NOMO-1 treated with DMSO at 0.1 percent for 48 hours (cell line): Measurements from ENCODE around the gene DGCR8.
"Not testable (repeated sequence)": the region's sequence is repeated elsewhere in the genome, so short reads cannot be mapped to it uniquely, and the experiment has no call there.

ENCODE experiments used
- DNase-seq: peaks from one replicate; lab custom pipeline; 2025; ENCODE audit not compliant: unreplicated experiment; lab: John Stamatoyannopoulos, UW

DGCR8 gene

DNA sequence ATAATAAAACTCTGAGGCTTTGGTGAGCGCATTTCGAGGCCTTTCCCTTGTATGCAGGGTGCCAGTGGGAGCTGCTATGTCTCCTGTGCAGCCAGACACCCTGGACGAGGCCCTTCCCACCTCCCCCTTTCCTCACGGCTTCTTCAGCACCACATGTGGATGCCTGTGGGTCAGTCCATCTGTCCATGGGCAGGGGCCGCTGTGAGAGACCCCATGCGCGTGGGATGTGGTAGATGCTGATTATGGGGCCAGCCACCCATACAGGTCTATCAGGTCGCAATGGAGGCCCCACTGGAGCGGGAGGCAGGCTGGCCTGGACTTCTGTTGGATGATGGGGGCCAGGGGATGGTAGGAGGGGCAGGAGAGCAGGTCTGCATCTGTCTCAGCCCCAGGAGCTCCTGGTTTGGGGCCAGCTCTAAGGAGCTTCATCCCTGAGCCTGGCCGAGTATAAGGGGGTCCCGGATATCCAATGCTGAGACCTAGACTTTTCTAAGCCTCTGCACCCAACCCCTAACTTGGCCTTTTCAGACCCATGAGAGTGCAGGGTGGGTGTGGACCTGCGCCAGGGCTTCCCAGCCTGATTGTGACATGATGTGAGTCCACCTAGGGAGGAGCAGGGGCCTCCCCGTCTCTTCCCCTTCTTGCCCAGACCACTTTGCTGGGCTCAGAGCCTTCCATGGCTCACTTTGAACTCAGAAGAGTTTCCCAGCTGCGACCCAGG is 14.0 kb upstream of the DGCR8 start:
- DNase-seq, result no peak

DNA sequence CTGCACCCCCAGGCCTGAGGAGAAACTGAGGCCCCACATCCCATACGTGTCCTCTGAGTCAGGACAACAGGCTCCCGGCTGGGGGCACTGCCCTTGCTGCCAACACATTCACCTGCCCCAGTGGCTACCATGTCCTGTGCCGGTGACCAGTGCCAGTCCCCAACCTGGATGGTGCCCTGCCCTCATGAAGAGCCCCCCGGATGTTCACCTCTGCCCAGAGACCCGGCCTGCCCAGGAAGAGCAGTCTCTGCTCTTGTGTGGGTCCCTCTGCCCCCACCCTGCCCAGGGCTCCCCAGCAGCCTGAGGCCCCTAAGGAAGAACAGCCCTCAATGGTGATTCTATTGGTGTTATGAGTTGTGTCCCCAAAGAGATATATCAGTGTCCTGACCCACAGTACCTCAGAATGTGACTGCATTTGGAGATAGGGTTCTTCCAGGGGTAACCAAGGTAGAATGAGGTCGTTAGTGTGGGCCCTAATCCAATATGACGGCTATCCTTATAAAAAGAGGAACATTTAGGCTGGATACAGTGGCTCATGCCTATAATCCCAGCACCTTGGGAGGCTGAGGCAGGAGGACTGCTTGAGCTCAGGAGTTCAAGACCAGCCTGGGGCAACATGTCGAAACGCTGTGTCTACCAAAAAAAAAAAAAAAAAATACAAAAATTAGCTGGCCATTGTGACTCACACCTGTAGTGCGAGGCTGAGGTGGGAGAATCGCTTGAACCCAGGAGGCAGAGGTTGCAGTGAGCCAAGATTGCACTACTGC is 13.2 kb upstream of the DGCR8 start:
- DNase-seq, result no peak

DNA sequence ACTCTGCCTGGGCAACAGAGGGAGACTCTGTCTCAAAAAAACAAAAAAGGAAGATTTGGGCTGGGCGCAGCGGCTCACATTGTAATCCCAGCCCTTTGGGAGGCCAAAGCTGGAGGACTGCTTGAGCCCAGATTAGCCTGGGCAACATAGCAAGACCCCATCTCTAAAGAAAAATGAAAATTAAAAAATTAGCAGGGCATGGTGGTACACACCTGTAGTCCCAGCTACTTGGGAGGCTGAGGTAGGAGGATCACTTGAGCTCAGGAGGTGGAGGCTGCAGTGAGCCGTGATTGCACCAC is 12.7 kb upstream of the DGCR8 start:
- not testable (repeated sequence) for DNase-seq

DNA sequence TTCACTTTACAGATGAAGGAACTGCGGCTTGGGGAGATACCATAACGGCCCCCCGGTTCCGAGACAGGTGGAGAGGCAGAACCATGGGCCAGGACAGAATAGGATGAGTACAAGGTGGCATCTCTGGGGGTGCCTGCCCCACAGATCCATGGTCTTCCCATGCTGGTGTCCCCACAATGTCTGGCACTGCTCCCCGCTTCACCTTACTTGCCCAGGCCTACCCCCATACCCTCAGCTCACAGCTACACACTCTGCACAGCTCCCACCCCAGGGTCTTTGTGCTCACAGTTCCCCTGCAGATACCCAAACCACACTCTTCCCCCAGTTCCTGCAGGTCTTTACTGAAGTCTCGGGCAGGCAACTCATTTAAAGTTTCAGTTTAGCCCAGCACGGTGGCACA is 11.4 kb upstream of the DGCR8 start:
- DNase-seq, result no peak

DNA sequence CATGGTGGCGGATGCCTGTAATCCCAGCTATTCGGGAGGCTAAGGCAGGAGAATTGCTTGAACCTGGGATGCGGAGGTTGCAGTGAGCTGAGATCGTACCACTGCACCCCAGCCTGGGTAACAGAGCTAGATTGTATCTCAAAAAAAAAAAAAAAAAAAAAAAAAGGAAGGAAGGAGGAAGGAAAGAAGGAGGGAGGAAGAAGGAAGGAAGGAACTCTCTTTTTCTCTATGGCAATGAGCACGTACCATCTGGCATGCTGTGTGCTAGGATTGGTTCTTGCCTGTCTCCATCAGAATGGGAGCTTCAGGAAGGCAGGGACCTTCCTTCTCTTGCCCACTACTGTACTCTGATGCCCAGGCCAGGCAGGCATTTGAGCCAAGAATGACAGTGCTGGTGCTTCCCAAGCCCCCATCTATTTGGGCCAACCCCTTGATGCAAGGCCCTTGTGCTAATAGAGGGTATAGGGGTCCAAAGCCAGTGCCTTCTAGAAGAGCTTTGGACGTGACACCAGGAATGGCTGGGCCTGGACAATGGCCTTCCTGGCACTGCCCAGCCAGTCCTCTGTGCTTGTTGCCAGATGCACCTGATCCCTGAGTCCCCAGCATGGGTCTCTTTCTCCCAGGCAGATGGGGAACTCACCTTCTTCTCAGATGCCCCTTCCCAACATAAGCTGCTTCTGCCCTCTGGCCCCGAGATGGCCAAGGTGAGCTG is 10.6 kb upstream of the DGCR8 start:
- DNase-seq, result no peak

DNA sequence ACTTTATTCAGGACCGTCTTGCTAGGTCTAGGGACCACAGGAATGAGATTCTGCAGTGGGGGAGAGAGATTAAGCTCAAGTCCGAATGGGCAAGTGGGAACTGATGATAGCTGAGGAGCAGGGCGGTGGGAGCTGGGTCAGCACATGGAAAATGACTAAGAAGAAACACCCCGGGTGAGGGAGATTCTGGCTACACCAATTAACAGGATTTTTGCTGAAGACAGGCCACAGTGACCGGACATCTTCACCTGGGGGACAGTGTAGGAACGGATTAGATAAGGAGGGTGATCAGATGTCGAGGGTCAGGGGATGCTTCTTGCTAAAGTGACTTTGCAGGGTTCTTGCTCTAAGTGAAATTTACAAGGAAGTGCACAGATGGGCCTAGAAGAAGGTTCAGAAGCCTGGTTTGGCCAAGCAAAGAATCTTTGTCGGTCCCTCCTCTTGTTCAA is 8.5 kb upstream of the DGCR8 start:
- no peak for DNase-seq

DNA sequence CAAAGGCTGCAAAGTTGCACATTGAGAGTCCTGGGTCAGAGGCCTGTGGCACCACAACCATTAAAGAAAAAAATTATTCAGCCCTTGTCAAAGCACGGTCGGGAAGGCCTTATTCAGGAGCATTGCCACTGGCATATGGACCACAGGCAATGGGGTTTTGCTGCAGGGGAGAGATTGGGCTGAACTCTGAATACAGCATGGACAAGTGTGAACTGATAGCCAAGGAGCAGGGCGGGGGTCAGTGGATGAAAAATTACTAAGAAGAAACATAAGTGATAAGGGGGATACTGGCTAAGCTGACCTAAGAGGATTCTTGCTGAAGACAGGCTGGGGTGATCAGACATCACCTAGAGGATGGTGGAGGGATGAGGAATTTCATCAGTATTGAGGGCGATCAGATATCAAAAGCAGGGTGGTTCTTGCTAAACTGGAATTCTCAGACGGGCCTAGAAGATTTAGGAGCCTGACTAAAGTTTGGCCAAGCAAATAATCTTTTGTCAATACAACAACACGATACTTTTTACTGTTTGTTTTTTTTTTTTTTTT is 3.3 kb upstream of the DGCR8 start:
- DNase-seq, result no peak

DNA sequence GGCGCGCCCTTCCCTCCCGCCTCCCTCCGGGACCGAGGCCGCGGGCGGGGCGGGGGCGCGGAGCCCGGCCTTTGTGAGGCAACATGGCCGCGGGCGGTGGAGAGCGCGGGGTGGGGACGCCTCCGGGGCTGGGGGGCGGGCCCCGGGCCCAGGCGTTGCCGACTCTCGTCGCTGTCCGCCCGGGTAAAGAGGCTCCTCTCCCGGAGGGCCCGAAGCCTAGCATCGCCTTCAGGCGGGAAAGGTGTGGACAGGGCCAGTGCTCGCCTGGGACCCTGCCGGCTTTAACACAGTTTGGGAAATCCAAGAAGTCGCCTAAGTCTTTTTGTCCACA is 369 bp downstream of the DGCR8 start:
- peak; percentile 26 for DNase-seq

DNA sequence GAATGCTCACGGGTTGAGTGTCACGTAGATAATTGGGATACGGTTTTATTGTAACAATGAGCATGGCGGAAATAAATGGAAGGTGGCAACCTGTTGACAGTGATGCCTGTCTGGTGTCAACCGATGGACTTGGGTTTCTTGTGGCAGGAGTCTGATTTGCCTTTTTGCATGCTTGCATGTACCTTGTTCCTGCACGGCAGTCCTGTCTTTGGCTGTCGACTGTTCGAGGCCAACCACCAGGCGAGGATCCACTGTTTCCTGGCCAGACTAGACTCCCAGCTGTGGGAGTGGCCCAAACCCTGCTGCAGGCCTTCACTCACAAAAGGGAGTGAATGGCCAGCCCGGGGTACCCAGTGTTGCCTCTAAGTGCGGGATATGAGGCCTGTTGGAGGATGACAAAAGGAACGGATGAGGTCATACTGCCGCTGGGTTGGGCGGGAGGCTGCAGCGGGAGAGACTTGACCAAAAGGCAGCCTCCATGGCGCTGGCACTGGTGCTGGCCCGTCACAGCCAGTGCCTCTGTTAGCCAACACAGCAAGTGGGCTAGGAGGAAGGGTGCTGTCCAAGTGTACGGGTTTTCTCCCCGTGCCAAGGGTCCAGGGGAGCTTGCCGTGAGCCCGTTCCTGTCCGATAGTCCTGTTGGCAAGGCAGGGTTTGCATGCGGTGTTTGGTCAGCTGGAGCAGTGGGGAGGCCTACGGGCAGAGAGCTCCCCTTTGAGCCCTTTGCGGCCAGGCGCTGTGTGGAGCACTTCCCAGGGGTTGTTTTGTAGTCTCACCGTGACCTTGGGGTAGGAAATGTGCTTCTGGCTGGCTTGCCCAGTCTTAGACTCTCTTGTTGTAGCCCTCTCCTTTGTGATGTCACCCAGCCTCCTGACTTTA is 974 bp downstream of the DGCR8 start:
- no peak for DNase-seq

DNA sequence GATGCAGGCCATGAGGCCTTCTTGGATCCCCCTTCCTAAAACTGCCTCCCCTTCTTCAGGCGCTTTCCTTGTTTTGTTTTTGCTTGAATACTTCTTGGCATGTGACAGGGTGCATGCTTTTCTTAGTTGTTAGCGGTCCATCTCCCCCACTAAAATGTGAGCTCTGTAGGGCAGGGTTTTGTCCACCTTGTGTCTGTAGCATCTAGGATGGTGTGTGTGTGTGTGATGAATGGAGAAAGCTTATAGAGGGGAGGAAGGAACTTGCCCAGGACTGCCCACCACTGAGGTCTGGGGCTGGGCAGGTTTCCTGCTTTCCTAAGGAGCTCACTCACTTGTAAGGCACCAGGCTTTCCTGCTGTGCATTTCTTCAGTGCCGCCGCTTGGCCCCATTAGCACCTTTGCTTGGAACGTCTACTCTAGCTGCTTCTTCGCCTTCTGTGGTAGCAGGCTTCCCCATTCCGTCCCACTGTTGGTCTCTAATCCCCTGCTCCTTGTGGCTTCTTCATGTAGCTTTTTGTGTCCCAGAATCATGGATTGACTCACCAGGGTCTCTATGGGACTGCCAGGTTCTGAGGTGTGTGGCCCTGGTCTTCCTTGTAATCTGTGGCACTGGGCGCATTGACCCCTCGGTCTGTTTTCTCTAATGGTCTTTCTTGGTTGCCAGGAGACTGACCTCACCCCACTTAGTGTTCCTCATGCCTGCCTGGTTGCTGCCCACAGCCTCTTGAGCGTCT is 3.3 kb downstream of the DGCR8 start:
- no peak for DNase-seq

DNA sequence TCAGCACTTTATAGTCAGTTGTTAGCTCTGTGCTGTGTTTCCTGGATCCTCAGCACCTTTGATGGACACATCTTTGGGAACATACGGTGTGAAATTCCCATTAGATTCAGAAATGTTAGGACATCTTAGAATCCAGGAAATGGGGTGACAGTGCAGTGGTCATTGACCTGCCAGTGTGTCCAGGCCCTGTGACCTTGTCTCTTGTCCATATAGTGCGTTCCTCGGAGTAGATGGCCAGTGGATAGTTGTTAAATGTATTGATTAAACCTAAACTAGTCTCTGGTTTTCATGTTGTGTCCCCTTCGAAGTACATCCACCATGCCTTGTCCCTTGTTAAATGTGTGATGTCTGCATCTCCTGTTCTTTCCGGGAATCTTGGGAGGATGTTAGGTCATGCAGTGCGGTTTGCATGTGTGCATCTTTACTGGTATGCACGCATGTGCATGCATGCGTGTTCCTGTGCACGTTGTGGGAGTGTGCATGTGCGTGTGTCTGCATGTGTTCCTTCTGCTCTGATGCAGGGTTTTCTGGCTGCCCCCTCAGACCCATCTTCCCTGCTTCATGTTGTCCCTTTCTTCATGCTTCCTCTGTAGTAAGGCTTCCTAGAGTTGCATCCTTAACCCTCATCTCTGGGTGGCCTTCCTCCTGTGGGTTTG is 4.0 kb downstream of the DGCR8 start:
- DNase-seq, result no peak

DNA sequence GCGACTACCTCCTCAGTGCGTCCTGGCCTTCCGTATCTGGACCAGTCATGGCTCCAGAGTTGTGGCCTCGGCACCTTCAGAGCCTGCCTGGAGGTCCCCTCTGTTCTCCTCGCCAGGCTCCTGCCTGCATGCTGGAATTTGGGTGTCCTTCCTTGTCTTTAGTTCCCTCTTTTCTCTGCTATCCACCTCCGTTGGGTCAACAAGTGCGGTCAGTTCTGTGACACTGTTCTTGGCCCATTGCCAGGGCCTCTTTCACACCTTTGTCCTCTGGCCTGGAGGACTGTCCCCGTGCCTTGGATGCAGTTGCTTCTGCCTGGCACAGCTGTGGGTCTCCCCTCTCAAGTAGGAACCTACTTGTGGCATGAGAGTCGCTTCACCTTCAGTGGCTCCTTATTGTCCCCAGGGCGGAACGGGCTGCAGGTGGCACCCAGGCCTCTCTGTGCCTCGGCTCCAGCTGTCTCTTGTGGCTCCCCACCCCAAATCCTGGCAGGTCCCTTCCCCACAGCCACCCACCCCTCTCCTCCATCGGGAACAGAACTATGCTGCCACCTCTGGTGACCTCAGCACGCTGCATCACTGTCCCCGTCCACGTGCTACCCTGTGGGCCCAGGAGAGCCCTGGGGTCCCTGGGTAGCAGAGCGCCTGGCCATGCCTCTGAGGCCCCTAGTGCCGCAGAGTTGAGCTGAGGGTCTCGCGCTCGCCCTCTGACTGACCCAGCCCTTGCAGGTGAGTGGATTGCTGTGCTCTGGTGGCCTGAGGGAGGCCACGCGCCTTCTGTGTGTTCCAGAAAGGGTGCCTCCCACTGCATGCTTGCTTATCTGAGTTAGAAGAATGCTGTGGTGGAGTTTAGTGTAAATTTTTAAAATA is 4.7 kb downstream of the DGCR8 start:
- no peak for DNase-seq

DNA sequence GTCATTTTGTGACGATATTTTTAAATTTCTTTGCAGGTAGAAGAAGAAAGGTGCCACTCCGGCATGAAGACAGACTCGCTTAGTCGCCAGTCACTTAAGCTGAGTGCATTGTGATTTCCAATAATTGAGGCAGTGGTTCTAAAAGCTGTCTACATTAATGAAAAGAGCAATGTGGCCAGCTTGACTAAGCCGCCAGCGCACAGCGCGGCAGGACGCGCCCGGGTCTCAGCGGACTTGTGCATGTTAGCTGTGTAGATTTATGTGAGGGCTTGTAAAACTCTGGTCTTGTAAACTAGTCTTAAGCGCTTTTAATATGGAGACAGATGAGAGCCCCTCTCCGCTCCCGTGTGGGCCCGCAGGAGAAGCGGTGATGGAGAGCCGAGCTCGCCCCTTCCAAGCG is 5.6 kb downstream of the DGCR8 start:
- DNase-seq, result no peak

DNA sequence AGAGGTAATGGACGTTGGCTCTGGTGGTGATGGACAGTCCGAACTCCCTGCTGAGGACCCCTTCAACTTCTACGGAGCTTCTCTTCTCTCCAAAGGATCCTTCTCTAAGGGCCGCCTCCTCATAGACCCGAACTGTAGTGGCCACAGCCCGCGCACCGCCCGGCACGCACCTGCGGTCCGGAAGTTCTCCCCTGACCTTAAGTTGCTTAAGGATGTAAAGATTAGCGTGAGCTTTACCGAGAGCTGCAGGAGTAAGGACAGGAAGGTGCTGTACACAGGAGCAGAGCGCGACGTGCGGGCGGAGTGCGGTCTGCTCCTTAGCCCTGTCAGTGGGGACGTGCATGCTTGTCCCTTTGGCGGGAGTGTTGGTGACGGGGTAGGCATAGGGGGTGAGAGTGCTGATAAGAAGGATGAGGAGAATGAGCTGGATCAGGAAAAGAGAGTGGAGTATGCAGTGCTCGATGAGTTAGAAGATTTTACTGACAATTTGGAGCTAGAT is 6.1 kb downstream of the DGCR8 start:
- DNase-seq, result no peak

DNA sequence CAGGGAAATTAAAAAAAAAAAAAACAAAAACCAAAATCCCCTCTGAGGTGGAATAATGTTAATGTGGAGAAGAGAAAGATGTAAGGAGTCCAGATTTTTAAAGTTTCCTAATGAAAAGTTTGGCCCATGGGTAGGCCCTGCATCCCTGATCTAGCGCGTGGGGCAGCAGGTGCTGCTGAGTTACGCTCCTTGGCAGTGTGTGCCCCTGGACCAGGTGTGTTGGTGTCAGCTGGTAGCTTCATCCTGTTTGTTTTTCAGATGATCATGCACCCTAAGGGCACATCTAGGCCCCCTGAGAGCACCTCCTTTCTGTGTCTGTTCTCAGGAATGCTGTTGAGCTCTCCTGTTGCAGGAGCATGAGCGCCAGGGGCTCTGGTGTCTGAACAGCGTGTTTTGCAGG is 6.7 kb downstream of the DGCR8 start:
- DNase-seq, result no peak

DNA sequence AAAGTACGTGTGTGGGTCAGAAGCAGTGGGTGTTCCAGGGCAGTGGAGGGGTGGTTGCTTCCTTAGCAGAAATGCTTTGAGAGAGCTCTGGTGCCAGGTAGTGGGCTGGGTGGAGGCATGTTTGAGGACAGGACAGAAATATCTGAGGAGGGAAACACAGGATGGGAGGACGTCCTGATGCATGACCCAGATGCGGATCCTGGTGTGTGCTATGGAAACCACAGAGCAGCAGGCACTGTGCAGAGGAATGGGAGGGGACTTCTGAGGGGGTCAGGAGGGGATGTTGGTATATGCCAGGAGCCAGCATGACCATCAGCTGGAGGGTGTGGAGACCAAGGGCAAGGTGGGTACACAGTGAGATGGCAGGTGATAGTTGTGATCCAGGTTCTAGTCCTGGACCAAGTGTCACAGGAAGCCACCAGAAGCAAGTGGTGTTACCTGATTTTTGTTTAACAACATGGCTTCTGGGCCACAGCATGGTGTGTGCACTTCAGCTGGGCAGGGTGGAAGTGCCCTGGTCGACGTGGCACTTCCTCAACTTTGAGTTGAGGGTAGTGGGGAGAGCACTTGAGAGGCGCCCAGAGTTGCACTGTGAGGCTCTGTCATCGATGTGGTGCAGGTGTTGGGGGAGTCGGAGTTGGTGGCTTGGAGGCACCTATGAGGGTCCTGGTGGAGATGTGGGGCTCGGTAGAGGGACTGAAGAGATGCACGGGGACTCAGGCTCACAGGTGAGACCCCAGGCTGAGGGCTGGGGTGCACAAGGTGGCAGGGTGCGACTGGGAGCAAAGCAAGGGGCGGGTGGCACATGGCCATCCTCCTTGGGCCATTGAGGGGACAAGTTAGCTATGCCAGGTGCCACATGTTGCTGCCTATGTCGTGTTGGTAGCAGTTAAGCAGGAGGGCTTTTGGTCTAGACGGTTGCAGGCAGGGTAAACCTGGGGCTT is 7.5 kb downstream of the DGCR8 start:
- DNase-seq, result no peak

DNA sequence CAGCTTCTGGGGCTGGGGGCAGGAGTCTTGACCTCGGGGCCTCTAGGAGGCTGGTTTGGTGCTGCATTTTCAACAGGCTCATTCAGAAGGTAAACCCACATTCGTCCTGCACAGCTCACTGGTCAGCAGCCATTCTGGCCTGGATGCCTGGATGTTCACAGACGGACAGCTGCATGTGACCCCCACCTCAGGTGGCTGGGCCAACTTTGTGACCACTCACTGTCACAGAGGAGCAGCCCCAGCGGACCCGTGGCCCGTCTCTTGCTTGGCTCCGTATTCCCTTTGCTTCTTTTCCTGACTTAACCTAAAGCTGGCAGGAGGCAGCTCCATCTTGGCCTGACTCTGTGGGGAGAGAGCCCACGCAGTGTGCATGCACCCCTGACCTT is 8.2 kb downstream of the DGCR8 start:
- DNase-seq, result no peak
